DMS153 (cell line): Measurements from ENCODE around the gene RTL1.

Experiments used
- DNase-seq: peaks from one replicate; lab custom pipeline; 2025; lab: John Stamatoyannopoulos, UW

RTL1 gene

GRCh38 chr14:100881211-100882025 is 22.1 kb downstream of the RTL1 start:
- no peak for DNase-seq

GRCh38 chr14:100880271-100881101 is 23.0 kb downstream of the RTL1 start:
- no peak for DNase-seq

- DNase-seq = no peak
These were observed 23.7 kb downstream of the RTL1 start for GRCh38 chr14:100879782-100880181.

GRCh38 chr14:100879194-100879593 is 24.3 kb downstream of the RTL1 start:
- no peak for DNase-seq

- no peak for DNase-seq
These were observed 25.0 kb downstream of the RTL1 start for GRCh38 chr14:100878271-100879146.

GRCh38 chr14:100875861-100876590 is 27.5 kb downstream of the RTL1 start:
- DNase-seq = no peak

GRCh38 chr14:100875126-100875525 is 28.4 kb downstream of the RTL1 start:
- DNase-seq = no peak

GRCh38 chr14:100874411-100875091 is 29.0 kb downstream of the RTL1 start:
- DNase-seq = no peak

- no peak for DNase-seq
These were observed 29.5 kb downstream of the RTL1 start for GRCh38 chr14:100874051-100874410.

GRCh38 chr14:100873096-100873482 is 30.4 kb downstream of the RTL1 start:
- DNase-seq = no peak

GRCh38 chr14:100872259-100873095 is 31.0 kb downstream of the RTL1 start:
- DNase-seq = no peak

GRCh38 chr14:100871234-100872186 is 32.0 kb downstream of the RTL1 start:
- no peak for DNase-seq

GRCh38 chr14:100868621-100869370 is 34.7 kb downstream of the RTL1 start:
- DNase-seq = no peak

- no peak for DNase-seq
These were observed 35.7 kb downstream of the RTL1 start for GRCh38 chr14:100867631-100868315.

GRCh38 chr14:100866666-100867630 is 36.6 kb downstream of the RTL1 start:
- DNase-seq = no peak
